Transverse colon (tissue), 4 donors: ENCODE data around the gene RPS4Y1.

Experiments used
- EP300 ChIP-seq: sonication (generic); formaldehyde crosslinking; IDR thresholded peaks from one replicate; pipeline ENCODE4 v1.6.1; 2017; ENCODE audit warnings: antibody characterized with exemption, low read depth
- POLR2A ChIP-seq: fragments of 450-650 bp; IDR thresholded peaks from one replicate; pipeline ENCODE4 v1.6.1; 2016; ENCODE audit warnings: antibody characterized with exemption, mild to moderate bottlenecking, moderate library complexity
- POLR2AphosphoS5 ChIP-seq, 3 donors: sonication (generic); formaldehyde crosslinking; IDR thresholded peaks; one replicate each; pipeline ENCODE4 v1.6.1; 2016; ENCODE audit warnings: antibody characterized with exemption in 3 of 3
- TF ChIP-seq, protein P1 (sequence below), 5 experiments: fragments of 200-600 bp in 3 of 5; fragments of 450-650 bp in 2 of 5; sonication (generic) in 3 of 5; IDR thresholded peaks; 1 replicate in 2 of 5; 2 replicates in 3 of 5; pipeline ENCODE4 v1.5.1; 2016 to 2017; ENCODE audit warnings: antibody characterized with exemption in 5 of 5, inconsistent platforms in 3 of 5, mild to moderate bottlenecking in 2 of 5, moderate library complexity in 1 of 5

DNA sequence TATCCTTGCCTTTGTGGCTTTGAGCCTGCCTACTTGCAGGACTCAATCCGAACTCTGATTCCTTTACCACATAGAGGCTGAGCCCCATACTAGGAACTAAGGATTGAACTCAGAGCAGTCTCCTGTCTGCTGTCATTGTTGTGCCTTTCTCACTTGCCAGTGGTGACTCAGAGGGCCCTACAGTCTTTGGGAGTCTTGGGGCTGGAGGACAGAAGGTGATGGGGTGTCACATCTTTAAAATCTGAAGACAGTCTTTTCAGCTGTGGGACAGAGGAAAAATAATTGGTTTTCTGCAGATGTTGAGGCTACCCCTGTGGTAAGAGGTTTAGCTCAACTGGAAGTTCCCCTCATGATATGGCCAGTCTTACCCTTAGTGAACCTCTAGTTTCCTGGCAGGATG, 8.0 kb downstream of the RPS4Y1 start:
- TF ChIP-seq, protein P1, sequence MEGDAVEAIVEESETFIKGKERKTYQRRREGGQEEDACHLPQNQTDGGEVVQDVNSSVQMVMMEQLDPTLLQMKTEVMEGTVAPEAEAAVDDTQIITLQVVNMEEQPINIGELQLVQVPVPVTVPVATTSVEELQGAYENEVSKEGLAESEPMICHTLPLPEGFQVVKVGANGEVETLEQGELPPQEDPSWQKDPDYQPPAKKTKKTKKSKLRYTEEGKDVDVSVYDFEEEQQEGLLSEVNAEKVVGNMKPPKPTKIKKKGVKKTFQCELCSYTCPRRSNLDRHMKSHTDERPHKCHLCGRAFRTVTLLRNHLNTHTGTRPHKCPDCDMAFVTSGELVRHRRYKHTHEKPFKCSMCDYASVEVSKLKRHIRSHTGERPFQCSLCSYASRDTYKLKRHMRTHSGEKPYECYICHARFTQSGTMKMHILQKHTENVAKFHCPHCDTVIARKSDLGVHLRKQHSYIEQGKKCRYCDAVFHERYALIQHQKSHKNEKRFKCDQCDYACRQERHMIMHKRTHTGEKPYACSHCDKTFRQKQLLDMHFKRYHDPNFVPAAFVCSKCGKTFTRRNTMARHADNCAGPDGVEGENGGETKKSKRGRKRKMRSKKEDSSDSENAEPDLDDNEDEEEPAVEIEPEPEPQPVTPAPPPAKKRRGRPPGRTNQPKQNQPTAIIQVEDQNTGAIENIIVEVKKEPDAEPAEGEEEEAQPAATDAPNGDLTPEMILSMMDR (IDR thresholded peaks at IDR 0.05), result no peak
- no peak for TF ChIP-seq EP300
- no peak for TF ChIP-seq POLR2AphosphoS5 (IDR thresholded peaks at IDR 0.05)
- no peak for TF ChIP-seq POLR2A
